Chondrocyte (in vitro differentiated cells): ENCODE measurements around the gene KRT7. TPM values are rescaled to one million over a fixed set of nuclear protein-coding genes. Genes with fewer than 3 reads are reported as not detected.

Experiments
- DNase-seq: peaks from one replicate; pipeline ENCODE4 v3.0.0; 2021; ENCODE audit warnings: mixed read lengths, low spot score
- H3K27ac Mint-ChIP-seq: one replicate; pipeline ENCODE4 v1.8.0; 2021; ENCODE audit warnings: mild to moderate bottlenecking, moderate library complexity, mixed read lengths; ENCODE audit not compliant: unreplicated experiment
- H3K27me3 Mint-ChIP-seq: 2 replicates; pipeline ENCODE4 v1.8.0; 2021; ENCODE audit warnings: low read depth, mixed read lengths
- H3K36me3 Mint-ChIP-seq: 2 replicates; pipeline ENCODE4 v1.8.0; 2021; ENCODE audit warnings: low read depth, mixed read lengths
- H3K4me1 Mint-ChIP-seq: 2 replicates; pipeline ENCODE4 v1.8.0; 2021; ENCODE audit warnings: low read depth, mild to moderate bottlenecking, mixed read lengths
- H3K4me3 Mint-ChIP-seq: one replicate; pipeline ENCODE4 v1.8.0; 2021; ENCODE audit warnings: mild to moderate bottlenecking, moderate library complexity, mixed read lengths; ENCODE audit not compliant: unreplicated experiment
- H3K9me3 Mint-ChIP-seq: 2 replicates; pipeline ENCODE4 v1.8.0; 2021; ENCODE audit warnings: low read depth, mixed read lengths
- total RNA-seq: library from RNA; stranded (reverse); gene quantifications from 3 replicates; pipeline ENCODE4 v1.2.1, GENCODE V29; 2021
- TF ChIP-seq, protein P1 (sequence below): fragments of 200-600 bp; sonication (generic); IDR thresholded peaks from 2 replicates; pipeline ENCODE4 v1.5.0; 2021; ENCODE audit warnings: antibody characterized with exemption, mild to moderate bottlenecking, moderate library complexity

The KRT7 gene
- total RNA-seq, 1 donor from 2014 or later, result 266 TPM

DNA sequence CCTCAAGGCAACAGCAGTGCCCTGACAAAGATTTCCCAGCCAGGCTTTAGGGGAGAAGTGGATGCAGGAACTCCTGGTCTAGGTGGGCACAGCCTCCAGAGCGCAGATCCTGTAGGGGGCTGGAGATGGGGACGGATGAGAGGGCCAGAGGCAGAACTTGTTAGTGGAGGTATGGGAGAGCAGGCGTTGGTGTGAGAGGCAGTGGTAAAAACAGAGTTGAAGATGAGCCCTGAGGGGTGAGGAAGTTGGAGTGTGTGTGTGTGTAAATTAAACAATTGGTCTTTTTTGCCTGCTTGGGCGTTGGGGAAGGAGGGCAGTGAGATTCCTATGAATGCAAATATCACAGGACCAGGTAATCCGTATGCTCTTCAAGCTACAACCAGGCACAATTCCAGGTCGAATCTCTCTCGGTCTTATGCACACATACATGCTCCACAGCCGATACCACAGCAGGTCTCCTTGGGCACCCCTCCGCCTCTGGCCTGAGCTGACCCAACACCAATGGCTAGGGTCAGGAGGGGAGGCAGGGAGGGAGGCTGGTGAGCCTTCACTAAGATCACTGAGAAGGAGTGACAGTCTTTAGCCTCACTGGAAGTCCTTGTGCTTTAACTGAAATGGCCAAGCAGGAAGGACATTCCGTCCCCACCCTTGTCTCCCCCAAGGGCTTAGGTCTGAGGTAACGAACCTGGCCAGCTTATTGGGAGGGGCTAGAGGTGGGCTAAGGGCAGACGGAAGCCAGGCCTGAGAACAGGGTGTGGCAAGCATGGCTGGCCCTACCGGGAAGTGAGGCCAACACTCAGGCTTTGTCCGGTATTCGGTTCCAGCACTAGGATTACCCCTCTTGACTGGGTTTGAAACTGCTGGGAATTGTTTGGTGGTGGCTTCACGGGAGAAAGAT, 1.5 kb upstream of the KRT7 start:
- Mint-ChIP-seq H3K4me1 (peaks cover 69% of the 10 kb centered on the region), H3K9me3 (peaks cover 5% of the 10 kb centered on the region), H3K27me3 (no peaks in the 10 kb centered on the region), H3K36me3 (peaks cover 1% of the 10 kb centered on the region), H3K27ac (peak overlapping the region; percentile 95), H3K4me3 (no peak overlapping the region)
- DNase-seq, result peak; percentile 48
- TF ChIP-seq, protein P1, sequence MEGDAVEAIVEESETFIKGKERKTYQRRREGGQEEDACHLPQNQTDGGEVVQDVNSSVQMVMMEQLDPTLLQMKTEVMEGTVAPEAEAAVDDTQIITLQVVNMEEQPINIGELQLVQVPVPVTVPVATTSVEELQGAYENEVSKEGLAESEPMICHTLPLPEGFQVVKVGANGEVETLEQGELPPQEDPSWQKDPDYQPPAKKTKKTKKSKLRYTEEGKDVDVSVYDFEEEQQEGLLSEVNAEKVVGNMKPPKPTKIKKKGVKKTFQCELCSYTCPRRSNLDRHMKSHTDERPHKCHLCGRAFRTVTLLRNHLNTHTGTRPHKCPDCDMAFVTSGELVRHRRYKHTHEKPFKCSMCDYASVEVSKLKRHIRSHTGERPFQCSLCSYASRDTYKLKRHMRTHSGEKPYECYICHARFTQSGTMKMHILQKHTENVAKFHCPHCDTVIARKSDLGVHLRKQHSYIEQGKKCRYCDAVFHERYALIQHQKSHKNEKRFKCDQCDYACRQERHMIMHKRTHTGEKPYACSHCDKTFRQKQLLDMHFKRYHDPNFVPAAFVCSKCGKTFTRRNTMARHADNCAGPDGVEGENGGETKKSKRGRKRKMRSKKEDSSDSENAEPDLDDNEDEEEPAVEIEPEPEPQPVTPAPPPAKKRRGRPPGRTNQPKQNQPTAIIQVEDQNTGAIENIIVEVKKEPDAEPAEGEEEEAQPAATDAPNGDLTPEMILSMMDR, result no peak

DNA sequence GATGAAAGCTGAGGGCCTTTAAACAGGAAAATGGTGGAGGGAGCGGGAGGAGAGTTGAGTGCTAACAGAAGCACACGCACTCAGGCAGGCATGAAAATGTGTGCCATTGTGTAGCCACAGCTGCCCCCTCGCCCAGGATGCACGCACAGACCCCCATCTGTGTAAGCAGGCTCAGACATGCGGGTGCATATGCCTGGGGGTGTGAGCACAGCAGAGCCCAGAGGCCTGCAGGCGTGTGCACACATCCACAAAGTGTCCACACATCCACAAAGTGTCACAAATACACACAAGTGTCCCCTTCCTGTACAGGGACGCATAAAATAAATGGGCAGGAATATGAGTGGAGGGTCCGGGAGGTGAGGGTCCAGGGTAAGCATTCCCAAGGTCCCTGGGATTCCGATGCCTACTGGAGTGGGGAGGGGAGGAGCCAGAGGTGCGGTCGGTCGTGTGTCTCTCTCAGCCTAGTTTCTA, 805 bp upstream of the KRT7 start:
- DNase-seq, result peak; percentile 61
- Mint-ChIP-seq H3K9me3 (no peaks in the 10 kb centered on the region), H3K27ac (peak overlapping the region; percentile 63), H3K36me3 (no peaks in the 10 kb centered on the region), H3K27me3 (no peaks in the 10 kb centered on the region), H3K4me3 (peak overlapping the region; percentile 76), H3K4me1 (peaks cover 71% of the 10 kb centered on the region)
- TF ChIP-seq, protein P1, result no peak

DNA sequence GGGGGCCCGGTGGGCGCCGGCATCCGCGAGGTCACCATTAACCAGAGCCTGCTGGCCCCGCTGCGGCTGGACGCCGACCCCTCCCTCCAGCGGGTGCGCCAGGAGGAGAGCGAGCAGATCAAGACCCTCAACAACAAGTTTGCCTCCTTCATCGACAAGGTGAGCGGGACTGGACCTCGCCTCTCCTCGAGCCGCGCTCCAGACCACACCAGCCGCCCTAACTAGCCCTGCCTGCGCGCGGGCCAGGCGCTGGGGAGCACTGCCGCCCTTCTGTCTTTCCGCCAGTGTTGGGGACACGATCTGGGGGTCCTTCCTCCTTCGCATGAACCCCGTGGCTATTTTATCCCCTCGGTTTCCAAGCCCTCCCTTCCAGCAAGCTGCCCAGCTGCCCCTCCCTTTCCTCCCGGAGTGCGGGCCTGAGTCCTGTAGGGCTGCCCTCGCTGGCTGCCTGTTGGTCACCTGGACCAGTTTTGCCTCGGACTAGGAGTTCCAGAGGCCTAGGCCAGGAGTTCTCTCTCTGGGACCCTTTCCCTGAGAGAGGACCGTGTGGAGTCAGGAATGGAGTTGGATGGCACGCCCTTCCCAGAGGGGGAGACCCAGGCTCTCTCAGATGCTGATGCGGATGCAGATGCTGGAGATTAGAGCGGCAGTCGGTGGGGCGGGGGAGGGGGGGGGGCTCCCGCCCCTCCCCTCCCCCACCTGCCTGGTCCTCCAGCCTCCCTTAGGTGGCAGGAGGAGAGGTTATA, 592 bp downstream of the KRT7 start:
- TF ChIP-seq, protein P1, result no peak
- H3K4me3 Mint-ChIP-seq, result peak overlapping the region; percentile 76
- H3K27me3 Mint-ChIP-seq, result no peaks in the 10 kb centered on the region
- no peaks in the 10 kb centered on the region for H3K9me3 Mint-ChIP-seq
- no peaks in the 10 kb centered on the region for H3K36me3 Mint-ChIP-seq
- peaks cover 75% of the 10 kb centered on the region for H3K4me1 Mint-ChIP-seq
- peak; percentile 82 for DNase-seq
- peak overlapping the region; percentile 71 for H3K27ac Mint-ChIP-seq

DNA sequence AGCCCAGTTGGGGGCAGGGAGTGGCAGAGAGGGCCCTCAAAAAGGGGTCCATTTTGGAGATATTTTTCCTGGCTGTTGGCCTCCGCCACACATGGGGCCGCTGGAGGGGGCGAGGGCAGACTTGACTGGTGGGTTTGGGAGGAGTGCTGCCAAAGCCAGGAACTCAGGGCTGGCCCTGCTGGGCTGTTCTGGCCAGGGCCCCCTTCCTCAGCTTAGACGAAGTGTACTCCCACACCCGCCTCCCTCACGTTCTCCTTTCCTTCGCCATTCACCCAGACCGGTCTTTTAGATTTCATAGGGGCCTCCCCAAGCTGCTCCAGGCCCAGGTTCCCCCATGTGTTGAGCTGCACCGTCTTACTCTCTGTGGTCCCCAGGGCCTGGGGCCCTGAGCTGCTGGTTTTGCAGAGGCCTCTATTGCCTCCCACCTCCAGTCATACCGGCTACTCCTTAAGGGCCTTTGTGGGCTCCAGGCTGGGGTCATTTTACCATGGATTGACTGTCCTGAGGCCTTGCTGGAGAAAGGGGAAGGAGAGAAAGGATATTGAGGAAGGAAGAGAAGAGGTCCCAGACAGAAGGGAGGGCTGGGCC, 1.3 kb downstream of the KRT7 start:
- H3K27ac Mint-ChIP-seq, result no peak overlapping the region
- H3K9me3 Mint-ChIP-seq, result no peaks in the 10 kb centered on the region
- H3K27me3 Mint-ChIP-seq, result no peaks in the 10 kb centered on the region
- H3K4me1 Mint-ChIP-seq, result peaks cover 77% of the 10 kb centered on the region
- TF ChIP-seq, protein P1, result no peak
- no peaks in the 10 kb centered on the region for H3K36me3 Mint-ChIP-seq
- peak; percentile 58 for DNase-seq
- H3K4me3 Mint-ChIP-seq, result peak overlapping the region; percentile 58
